ENCODE results near the gene NBEAL2.

Gene NBEAL2

DNA sequence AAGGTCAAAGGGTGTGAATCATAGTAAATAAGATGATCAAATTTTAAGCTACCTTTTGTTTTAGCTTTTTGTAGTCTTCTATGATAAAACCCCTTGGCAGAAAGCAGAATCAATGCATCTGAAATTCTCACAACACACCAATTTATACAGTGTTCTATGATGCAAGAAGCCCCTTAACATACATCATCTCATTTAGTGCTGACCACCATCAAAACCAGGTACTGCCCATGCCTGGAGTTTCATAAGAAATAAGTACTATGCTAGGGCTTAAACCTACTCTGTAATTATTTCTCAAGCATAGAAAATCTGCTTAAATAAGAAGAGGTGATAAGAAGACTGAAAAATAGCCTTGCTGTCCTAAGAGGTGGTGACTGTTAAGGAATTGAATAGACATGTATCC lies 67.6 kb downstream of the NBEAL2 start:
- DNase-seq: no peak

DNA sequence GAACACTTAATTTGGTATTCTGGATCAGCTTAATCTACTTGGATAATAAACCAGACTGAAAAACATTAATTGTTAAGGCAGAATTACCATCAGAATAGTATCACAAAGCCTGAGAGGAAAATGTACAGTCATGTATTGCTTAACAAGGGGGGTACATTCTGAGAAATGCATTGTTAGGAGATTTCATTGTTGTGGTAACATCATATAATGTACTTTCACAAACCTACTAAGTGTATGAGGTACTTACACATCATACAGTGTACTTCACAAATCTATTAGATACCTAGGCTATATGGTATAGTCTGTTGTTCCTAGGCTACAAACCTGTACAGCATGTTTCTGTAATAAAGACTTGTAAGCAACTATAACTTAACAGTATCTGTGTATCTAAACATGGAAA lies 68.2 kb downstream of the NBEAL2 start:
- DNase-seq: no peak

DNA sequence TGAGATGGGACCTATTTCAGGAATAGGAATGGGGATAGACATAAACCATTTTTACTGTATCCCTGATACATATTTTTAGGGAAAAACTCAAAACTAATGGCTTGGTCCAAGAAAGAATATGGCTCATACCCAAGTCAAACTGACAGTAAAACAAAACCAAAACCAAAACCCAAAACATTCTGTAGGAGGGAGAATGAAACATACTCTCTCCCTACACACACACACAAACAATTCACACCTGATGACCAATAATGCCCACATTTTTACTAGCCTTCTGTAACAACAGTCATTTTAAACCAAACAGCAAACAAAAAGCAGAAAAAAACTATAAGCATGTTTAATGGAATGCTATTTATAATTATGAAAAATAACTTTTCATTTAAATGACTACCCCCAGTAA lies 74.9 kb downstream of the NBEAL2 start:
- DNase-seq: no peak

DNA sequence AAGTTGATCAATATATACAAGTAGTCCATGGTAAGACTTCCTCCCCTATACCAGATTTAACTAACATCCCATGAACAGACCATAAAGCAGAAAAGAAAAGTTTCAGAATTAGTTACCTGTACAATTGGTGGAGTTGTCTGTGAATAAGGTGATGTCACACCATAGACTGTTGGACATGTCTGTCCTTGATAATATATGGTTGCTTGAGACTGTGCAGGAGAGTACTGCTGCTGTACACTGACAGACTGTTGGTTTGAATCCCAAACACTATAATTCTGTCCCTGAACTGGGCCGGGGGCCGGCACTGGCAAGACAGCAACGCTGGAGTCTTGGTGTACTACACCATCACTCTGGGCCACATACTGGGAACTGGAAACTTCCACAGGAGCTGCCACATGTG lies 77.2 kb downstream of the NBEAL2 start:
- no peak for DNase-seq

DNA sequence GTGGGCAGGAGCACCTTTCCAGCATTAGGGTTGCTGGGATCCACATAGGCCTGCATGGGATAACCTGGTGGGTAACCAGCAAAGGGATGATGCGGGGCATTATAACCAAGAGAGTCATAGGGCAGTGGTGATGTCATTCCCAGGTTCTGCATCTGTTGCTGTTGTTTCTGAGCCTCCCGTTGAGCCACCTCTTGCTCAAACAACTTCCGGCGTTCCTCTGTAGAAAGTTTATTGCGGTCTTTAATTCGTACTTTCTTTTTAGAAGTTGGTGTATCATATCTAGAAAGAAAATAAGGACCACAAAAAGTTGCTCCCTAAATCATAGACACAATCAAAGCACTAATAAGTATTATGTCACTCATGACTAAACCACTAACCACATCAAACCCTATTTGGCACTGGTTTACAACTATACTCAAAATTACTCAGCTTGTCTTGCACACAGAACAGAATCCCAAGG lies 77.8 kb downstream of the NBEAL2 start:
- no peak for DNase-seq

All from EL (cell line).